GM12878 (cell line): Measurements from ENCODE around the gene CACFD1. TPM values are rescaled to one million over a fixed set of nuclear protein-coding genes. Genes with fewer than 3 reads are reported as not detected.

ENCODE experiments used
- ATAC-seq: fragments of 200-7000 bp; cut with Tn5 transposase; 3 replicates; pipeline ENCODE4 v1.9.1; 2020; ENCODE audit warnings: mild to moderate bottlenecking, moderate library complexity
- BruUV-seq: library from RNA; stranded (reverse); fragments of 400-500 nt; replicated peaks from 2 replicates; lab custom pipeline; 2021; lab: Mats Ljungman, UMichigan
- CTCF ChIA-PET: fragments of 300-600 bp; sonication (Branson Sonifier 250); formaldehyde crosslinking; extraction: SDS; loops from one replicate; lab custom pipeline; 2021; ENCODE audit warnings: inconsistent platforms; lab: Yijun Ruan, JAX
- POLR2A ChIA-PET: fragments of 350-600 bp; formaldehyde crosslinking; extraction: SDS; loops from one replicate; lab custom pipeline; 2021; ENCODE audit warnings: inconsistent platforms; lab: Charles Lee
- RAD21 ChIA-PET: fragments of 300-600 bp; sonication (Branson Sonifier 250); formaldehyde crosslinking; loops from one replicate; lab custom pipeline; 2023; ENCODE audit warnings: antibody characterized with exemption; ENCODE audit not compliant: unreplicated experiment; lab: Charles Lee
- SMC1A ChIA-PET: fragments of 300-600 bp; sonication (Branson Sonifier 250); formaldehyde crosslinking; loops from one replicate; lab custom pipeline; 2023; ENCODE audit not compliant: unreplicated experiment, uncharacterized antibody; lab: Charles Lee
- DNase-seq: peaks from one replicate; pipeline ENCODE4 v3.0.0-alpha.2; 2011; ENCODE audit warnings: low read depth, low spot score
- FAIRE-seq: peaks from 3 replicates; lab custom pipeline; 2011; peaks lifted over from hg19 to GRCh38; lab: Jason Lieb, UNC
- H2AFZ ChIP-seq: 2 replicates; pipeline ENCODE4 v1.6.0; 2011; ENCODE audit warnings: low read depth, low read length, control low read depth; ENCODE audit not compliant: control insufficient read depth
- H3K27ac ChIP-seq: 2 replicates; pipeline ENCODE4 v1.5.1; 2011; ENCODE audit warnings: control low read depth; ENCODE audit not compliant: control insufficient read depth, insufficient read depth
- H3K27me3 ChIP-seq, 2 experiments: replicated peaks in 1 of 2; 2 replicates each; pipeline versions ENCODE4 v1.6.0 to v1.6.1; 2011; ENCODE audit warnings: low read length in 1 of 2; ENCODE audit not compliant: control insufficient read depth in 2 of 2, insufficient read depth in 2 of 2
- H3K36me3 ChIP-seq, 2 experiments: 2 replicates each; pipeline ENCODE4 v1.5.1; 2011; ENCODE audit warnings: low read length in 1 of 2; ENCODE audit not compliant: control insufficient read depth in 2 of 2, insufficient read depth in 2 of 2
- H3K4me1 ChIP-seq: 2 replicates; pipeline ENCODE4 v1.6.1; 2011; ENCODE audit warnings: mild to moderate bottlenecking, low read length, moderate library complexity, mixed read lengths; ENCODE audit not compliant: control insufficient read depth, insufficient read depth
- H3K4me2 ChIP-seq: 2 replicates; pipeline ENCODE4 v1.6.0; 2011; ENCODE audit warnings: control low read depth; ENCODE audit not compliant: control insufficient read depth, insufficient read depth
- H3K4me3 ChIP-seq: fragments of 200-600 bp; sonication (generic); 2 replicates; pipeline ENCODE4 v1.5.1; 2016
- H3K79me2 ChIP-seq: 2 replicates; pipeline ENCODE4 v1.6.0; 2011; ENCODE audit warnings: low read length; ENCODE audit not compliant: control insufficient read depth, insufficient read depth
- H3K9ac ChIP-seq: 2 replicates; pipeline ENCODE4 v1.8.0; 2011; ENCODE audit warnings: low read length, control low read depth, mixed read lengths; ENCODE audit not compliant: control insufficient read depth, insufficient read depth
- H3K9me3 ChIP-seq: replicated peaks from 3 replicates; pipeline ENCODE4 v1.5.1; 2011; ENCODE audit warnings: mild to moderate bottlenecking, low read length; ENCODE audit not compliant: control insufficient read depth, insufficient read depth
- H4K20me1 ChIP-seq: 2 replicates; pipeline ENCODE4 v1.6.0; 2011; ENCODE audit not compliant: control insufficient read depth, insufficient read depth
- ATF2 ChIP-seq: IDR thresholded peaks from 2 replicates; pipeline ENCODE4 v1.6.1; 2012; ENCODE audit warnings: low read length, inconsistent platforms
- CEBPB ChIP-seq, 2 experiments: fragments of 150-350 bp in 1 of 2; IDR thresholded peaks; 2 replicates each; pipeline ENCODE4 v1.6.1; 2012 to 2014; ENCODE audit warnings: low read depth in 2 of 2, low read length in 2 of 2, borderline replicate concordance in 1 of 2, inconsistent platforms in 1 of 2
- CREB1 ChIP-seq: IDR thresholded peaks from 2 replicates; pipeline ENCODE4 v1.6.1; 2012; ENCODE audit warnings: low read depth, mild to moderate bottlenecking, inconsistent platforms
- KDM1A ChIP-seq: fragments of 200-600 bp; sonication (generic); IDR thresholded peaks from 2 replicates; pipeline ENCODE4 v1.6.1; 2016; ENCODE audit warnings: borderline replicate concordance
- NFIC ChIP-seq: IDR thresholded peaks from 2 replicates; pipeline ENCODE4 v1.6.1; 2012; ENCODE audit warnings: low read depth, mild to moderate bottlenecking, inconsistent platforms, low read length, moderate library complexity
- PAX5 ChIP-seq: IDR thresholded peaks from 2 replicates; pipeline ENCODE4 v1.6.1; 2011; ENCODE audit warnings: low read depth, low read length, borderline replicate concordance
- POLR2A ChIP-seq: IDR thresholded peaks from 2 replicates; pipeline ENCODE4 v1.6.1; 2011; ENCODE audit warnings: low read depth, mild to moderate bottlenecking, low read length
- POLR2AphosphoS2 ChIP-seq: IDR thresholded peaks from 2 replicates; pipeline ENCODE4 v1.6.1; 2011; ENCODE audit warnings: low read depth, mild to moderate bottlenecking, low read length, improper control_type of control experiment, moderate library complexity
- RB1 ChIP-seq: fragments of 450-650 bp; formaldehyde crosslinking; IDR thresholded peaks from 2 replicates; pipeline ENCODE4 v1.6.1; 2017; ENCODE audit warnings: mild to moderate bottlenecking, borderline replicate concordance
- RELA ChIP-seq: fragments of 450-650 bp; IDR thresholded peaks from 2 replicates; pipeline ENCODE4 v1.8.0; 2014; ENCODE audit warnings: borderline replicate concordance; ENCODE audit not compliant: partially characterized antibody
- RUNX3 ChIP-seq: IDR thresholded peaks from 2 replicates; pipeline ENCODE4 v1.6.1; 2012; ENCODE audit warnings: low read length, inconsistent platforms
- SRF ChIP-seq, 2 experiments: IDR thresholded peaks; 2 replicates each; pipeline ENCODE4 v1.6.1; 2011; ENCODE audit warnings: low read depth in 2 of 2, low read length in 2 of 2, mild to moderate bottlenecking in 1 of 2, moderate library complexity in 1 of 2
- SUZ12 ChIP-seq: fragments of 200-600 bp; sonication (generic); IDR thresholded peaks from one replicate; pipeline ENCODE4 v1.6.1; 2018; ENCODE audit warnings: antibody characterized with exemption, mild to moderate bottlenecking; ENCODE audit not compliant: unreplicated experiment
- WGBS: methylation state at CpG from one replicate; pipeline ENCODE4 v1.1.6; 2016; ENCODE audit warnings: low lambda C conversion rate; ENCODE audit not compliant: insufficient replicate concordance, insufficient coverage; ENCODE audit errors: missing lambda C conversion rate; 5-methylcytosine and 5-hydroxymethylcytosine counted together
- in situ Hi-C: fragments of 300-500 bp; cut with MboI; formaldehyde crosslinking; loops from 9 replicates; pipeline ENCODE4 v1.14.3; 2018; ENCODE audit warnings: mixed read lengths
- intact Hi-C: fragments of 100-400 bp; cut with micrococcal nuclease; formaldehyde crosslinking; loops from one replicate; pipeline ENCODE4 v1.14.2; 2022; ENCODE audit not compliant: unreplicated experiment
- polyA plus RNA-seq, 11 experiments: library from polyadenylated mRNA; depleted of rRNA in 4 of 11; unstranded in 6 of 11; stranded (reverse) in 5 of 11; fragments of >200 nt; fragmentation: Nextera tagmentation in 4 of 11; fragmentation: Illumina TruSeq in 1 of 11; extraction: Ambion mirVana in 4 of 11; extraction: Trizol in 1 of 11; gene quantifications; 1 replicate in 1 of 11; 2 replicates in 10 of 11; pipeline versions ENCODE4 v1.2.1 to v1.2.3, GENCODE V29; 2011 to 2016; ENCODE audit warnings: inconsistent platforms in 2 of 11, missing spikeins in 2 of 11, low read depth in 1 of 11
- total RNA-seq, 4 experiments: library from RNA; depleted of rRNA in 3 of 4; stranded (reverse); fragments of >200 nt in 3 of 4; fragmentation: Illumina TruSeq in 1 of 4; extraction: Trizol in 1 of 4; gene quantifications; 2 replicates each; pipeline versions ENCODE4 v1.2.1 to v1.2.3, GENCODE V29; 2013 to 2021
- TF ChIP-seq, protein P1 (sequence below): fragments of 450-650 bp; IDR thresholded peaks from 2 replicates; pipeline ENCODE4 v1.6.1; 2017; ENCODE audit warnings: low read depth, mild to moderate bottlenecking, moderate library complexity

Gene CACFD1
- total and polyA plus RNA-seq, 10 of the 15 experiments (the other 5 are each of a cell fraction or from before 2014, with no cell fraction given) = 0.09 to 5.8 (median 1.4) TPM; not detected in 1

DNA sequence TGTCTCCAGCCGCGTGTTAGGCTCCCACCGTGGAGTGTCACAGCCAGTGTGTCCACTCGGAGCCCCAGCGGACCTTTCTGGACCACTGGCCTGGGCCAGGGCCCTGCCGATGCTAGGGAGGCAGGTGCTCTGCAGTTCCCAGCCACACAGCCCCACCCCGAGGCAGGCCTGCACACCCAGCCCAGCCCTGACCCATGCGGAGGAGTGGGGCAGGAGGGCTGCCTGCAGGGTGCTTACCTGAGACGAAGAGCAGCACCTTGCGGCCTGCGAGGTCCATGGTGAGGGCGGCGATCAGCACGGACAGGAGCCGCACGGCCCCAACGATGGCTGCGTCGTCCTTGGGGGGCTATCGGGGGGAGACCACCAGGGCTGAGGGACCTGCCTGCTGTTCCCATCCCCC is 14.0 kb downstream of the CACFD1 start:
- Histone ChIP-seq H3K27ac (no peak overlapping the region), H3K4me1 (peaks cover 15% of the 10 kb centered on the region), H3K9ac (no peak overlapping the region), H3K27me3 (no peaks in the 10 kb centered on the region), H3K36me3 (peaks cover 9 to 24% of the 10 kb centered on the region in 2 experiments; a peak in 3 of 4 replicates), H3K79me2 (peaks cover 29% of the 10 kb centered on the region), H3K9me3 (no peaks in the 10 kb centered on the region), H2AFZ (no peak overlapping the region), H3K4me3 (no peak overlapping the region)
- DNase-seq = no peak
- ChIA-PET RAD21 (no interaction called here), SMC1A (no interaction called here)
- intact Hi-C loops = no loop called here
- 95% methylated on average over 19 of the region's 20 CpGs for WGBS
- BruUV-seq = no TSS peak
- no peak for ATAC-seq
- in situ Hi-C loops = no loop called here
- FAIRE-seq = no peak
- no peak for TF ChIP-seq CREB1
- TF ChIP-seq POLR2A = peak; percentile 47
- no peak for TF ChIP-seq RB1
- TF ChIP-seq, all 136 proteins: peak for 1
- ChIA-PET CTCF (no interaction called here), POLR2A (no interaction called here)
- peaks cover 3% of the 10 kb centered on the region; the same call in 1 of the 2 replicates for H4K20me1 ChIP-seq
- no peak overlapping the region for H3K4me2 ChIP-seq

DNA sequence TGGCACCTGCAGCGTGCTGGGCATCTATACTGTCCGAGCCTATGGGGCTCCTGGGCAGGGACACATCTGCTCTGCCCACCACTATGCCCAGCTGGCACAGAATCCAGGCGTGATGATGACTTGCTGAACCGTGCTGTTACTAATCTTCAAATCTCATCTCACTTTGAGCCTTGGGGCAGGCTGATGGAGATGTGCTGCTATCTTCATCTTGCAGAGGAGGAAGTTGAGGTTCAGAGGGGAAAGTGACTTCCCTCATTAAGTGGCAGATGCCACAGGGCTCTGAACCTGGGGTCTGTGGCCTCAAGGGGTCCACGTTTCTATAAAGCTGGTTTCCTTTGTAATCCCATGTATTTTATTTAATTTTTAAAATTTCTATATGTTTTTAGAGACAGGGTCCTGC is 14.4 kb downstream of the CACFD1 start:
- intact Hi-C loops = no loop called here

More for the DNA sequence above, 14.4 kb downstream of the CACFD1 start:
- no peak overlapping the region for H3K27ac ChIP-seq
- ChIA-PET CTCF (no interaction called here), POLR2A (no interaction called here), SMC1A (no interaction called here), RAD21 (no interaction called here)
- no peak for TF ChIP-seq RUNX3
- TF ChIP-seq SRF (IDR thresholded peaks at IDR 0.05; ENCODE audit: low read depth in 2 of 2, low read length in 2 of 2) = no peak
- TF ChIP-seq POLR2AphosphoS2 = no peak
- TF ChIP-seq CEBPB (IDR thresholded peaks at IDR 0.05; ENCODE audit: borderline replicate concordance in 1 of 2, low read depth in 2 of 2, low read length in 2 of 2) = no peak
- TF ChIP-seq SUZ12 = no peak
- TF ChIP-seq RELA = no peak
- no peak for TF ChIP-seq PAX5
- TF ChIP-seq ATF2 = no peak
- no peak for TF ChIP-seq NFIC
- TF ChIP-seq, protein P1, sequence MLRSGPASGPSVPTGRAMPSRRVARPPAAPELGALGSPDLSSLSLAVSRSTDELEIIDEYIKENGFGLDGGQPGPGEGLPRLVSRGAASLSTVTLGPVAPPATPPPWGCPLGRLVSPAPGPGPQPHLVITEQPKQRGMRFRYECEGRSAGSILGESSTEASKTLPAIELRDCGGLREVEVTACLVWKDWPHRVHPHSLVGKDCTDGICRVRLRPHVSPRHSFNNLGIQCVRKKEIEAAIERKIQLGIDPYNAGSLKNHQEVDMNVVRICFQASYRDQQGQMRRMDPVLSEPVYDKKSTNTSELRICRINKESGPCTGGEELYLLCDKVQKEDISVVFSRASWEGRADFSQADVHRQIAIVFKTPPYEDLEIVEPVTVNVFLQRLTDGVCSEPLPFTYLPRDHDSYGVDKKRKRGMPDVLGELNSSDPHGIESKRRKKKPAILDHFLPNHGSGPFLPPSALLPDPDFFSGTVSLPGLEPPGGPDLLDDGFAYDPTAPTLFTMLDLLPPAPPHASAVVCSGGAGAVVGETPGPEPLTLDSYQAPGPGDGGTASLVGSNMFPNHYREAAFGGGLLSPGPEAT = no peak
- no peak for TF ChIP-seq KDM1A
- FAIRE-seq = no peak
- no TSS peak for BruUV-seq
- in situ Hi-C loops = no loop called here
- peaks cover 15% of the 10 kb centered on the region for H3K4me1 ChIP-seq
- ATAC-seq = no peak
- no peaks in the 10 kb centered on the region for H3K9me3 ChIP-seq
- peaks cover 9 to 24% of the 10 kb centered on the region in 2 experiments; a peak in 3 of 4 replicates for H3K36me3 ChIP-seq
- H3K79me2 ChIP-seq = peaks cover 30% of the 10 kb centered on the region
- H3K4me3 ChIP-seq = no peak overlapping the region
- no peak overlapping the region for H2AFZ ChIP-seq
- no peaks in the 10 kb centered on the region for H3K27me3 ChIP-seq
- H4K20me1 ChIP-seq = peaks cover 3% of the 10 kb centered on the region; the same call in 1 of the 2 replicates
- no peak overlapping the region for H3K4me2 ChIP-seq
- DNase-seq = no peak
- 38% methylated on average over 5 of the region's 5 CpGs for WGBS
- H3K9ac ChIP-seq = no peak overlapping the region
